ENCODE measurements around the gene KIF23. TPM values are rescaled to one million over a fixed set of nuclear protein-coding genes. Genes with fewer than 3 reads are reported as not detected.

Gene KIF23
- total RNA-seq, 4 donors from 2014 or later: 1.9 to 11.5 (median 5.2) TPM

DNA sequence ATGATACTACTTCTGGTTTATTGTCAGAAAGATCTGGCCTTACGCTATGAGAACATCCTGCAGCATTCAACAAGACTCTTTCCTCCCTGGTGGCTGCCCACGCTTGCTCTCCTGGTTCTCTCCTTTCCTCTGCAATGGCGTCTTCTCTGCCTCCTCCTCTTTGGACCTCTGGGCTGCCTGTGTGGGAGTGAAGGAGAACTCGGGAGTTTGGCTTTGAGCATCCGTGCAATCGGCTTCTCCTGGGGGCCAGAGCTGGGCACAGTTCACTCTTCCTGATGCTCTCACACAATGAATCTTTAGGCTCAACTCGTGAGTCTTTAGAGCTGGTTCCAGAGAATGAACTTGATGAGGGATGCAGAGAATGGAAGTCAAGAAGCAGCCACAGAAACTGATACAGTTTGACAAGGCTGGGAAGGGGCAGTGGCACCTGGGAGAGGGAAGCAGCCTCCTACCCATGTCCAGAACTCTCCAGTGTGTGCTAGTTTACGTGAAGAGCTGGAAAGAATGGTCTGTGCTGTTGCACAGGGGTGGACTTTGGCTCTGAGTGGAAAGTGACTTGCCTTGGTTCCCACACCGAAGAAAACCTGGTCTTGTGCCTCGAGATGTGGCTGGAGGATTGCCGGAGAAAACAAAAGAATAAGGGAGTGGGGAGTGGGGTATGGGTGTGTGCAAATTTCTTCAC lies 76.3 kb downstream of the KIF23 start:
- 64 to 84% methylated on average over 9 to 11 of the region's 11 CpGs for WGBS, 2 donors (ENCODE audit: low coverage in 1 of 2)
- DNase-seq: no peak
- H3K4me1 ChIP-seq: no peaks in the 10 kb centered on the region
- H3K27me3 ChIP-seq: no peaks in the 10 kb centered on the region
- H3K9me3 ChIP-seq: peaks cover 0 to 6% of the 10 kb centered on the region in 2 donors
- H3K4me3 ChIP-seq: no peak overlapping the region
- H3K36me3 ChIP-seq: no peaks in the 10 kb centered on the region
- no peak for TF ChIP-seq POLR2A (IDR thresholded peaks at IDR 0.05)
- TF ChIP-seq POLR2AphosphoS5 (IDR thresholded peaks at IDR 0.05): no peak
- TF ChIP-seq, protein P1, sequence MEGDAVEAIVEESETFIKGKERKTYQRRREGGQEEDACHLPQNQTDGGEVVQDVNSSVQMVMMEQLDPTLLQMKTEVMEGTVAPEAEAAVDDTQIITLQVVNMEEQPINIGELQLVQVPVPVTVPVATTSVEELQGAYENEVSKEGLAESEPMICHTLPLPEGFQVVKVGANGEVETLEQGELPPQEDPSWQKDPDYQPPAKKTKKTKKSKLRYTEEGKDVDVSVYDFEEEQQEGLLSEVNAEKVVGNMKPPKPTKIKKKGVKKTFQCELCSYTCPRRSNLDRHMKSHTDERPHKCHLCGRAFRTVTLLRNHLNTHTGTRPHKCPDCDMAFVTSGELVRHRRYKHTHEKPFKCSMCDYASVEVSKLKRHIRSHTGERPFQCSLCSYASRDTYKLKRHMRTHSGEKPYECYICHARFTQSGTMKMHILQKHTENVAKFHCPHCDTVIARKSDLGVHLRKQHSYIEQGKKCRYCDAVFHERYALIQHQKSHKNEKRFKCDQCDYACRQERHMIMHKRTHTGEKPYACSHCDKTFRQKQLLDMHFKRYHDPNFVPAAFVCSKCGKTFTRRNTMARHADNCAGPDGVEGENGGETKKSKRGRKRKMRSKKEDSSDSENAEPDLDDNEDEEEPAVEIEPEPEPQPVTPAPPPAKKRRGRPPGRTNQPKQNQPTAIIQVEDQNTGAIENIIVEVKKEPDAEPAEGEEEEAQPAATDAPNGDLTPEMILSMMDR (IDR thresholded peaks at IDR 0.05): no peak
- TF ChIP-seq EP300 (IDR thresholded peaks at IDR 0.05; ENCODE audit: low read depth): no peak
- intact Hi-C loops (cut with DNase I; ENCODE audit: low total_unique reads) (no loop called here), in situ Hi-C loops (cut with MboI; ENCODE audit: low pct_ligation_motif_present in 1 of 4, low pct_unique_long_range_greater_than_20kb in 1 of 4, low sequenced_read_pairs in 3 of 4) (no loop called here)
- peak overlapping the region in 1 of 4 donors; percentile 23 for H3K27ac ChIP-seq

GRCh38 chr15:69491038-69491505 lies 76.9 kb downstream of the KIF23 start:
- Histone ChIP-seq H3K27ac (no peak overlapping the region), H3K36me3 (no peaks in the 10 kb centered on the region), H3K4me3 (no peak overlapping the region), H3K4me1 (no peaks in the 10 kb centered on the region), H3K27me3 (no peaks in the 10 kb centered on the region), H3K9me3 (peaks cover 0 to 6% of the 10 kb centered on the region in 2 donors)
- DNase-seq: no peak
- 27 to 33% methylated on average over 1 to 3 of the region's 3 CpGs for WGBS, 2 donors (ENCODE audit: low coverage in 1 of 2)
- in situ Hi-C loops (cut with MboI; ENCODE audit: low pct_ligation_motif_present in 1 of 4, low pct_unique_long_range_greater_than_20kb in 1 of 4, low sequenced_read_pairs in 3 of 4) (no loop called here), intact Hi-C loops (cut with DNase I; ENCODE audit: low total_unique reads) (no loop called here)
- TF ChIP-seq POLR2AphosphoS5 (IDR thresholded peaks at IDR 0.05) (no peak), POLR2A (IDR thresholded peaks at IDR 0.05) (no peak), EP300 (IDR thresholded peaks at IDR 0.05; ENCODE audit: low read depth) (no peak)

GRCh38 chr15:69493406-69493805 lies 79.3 kb downstream of the KIF23 start:
- DNase-seq: no peak
- H3K27ac ChIP-seq: no peak overlapping the region
- H3K27me3 ChIP-seq: no peaks in the 10 kb centered on the region
- intact Hi-C loops (cut with DNase I; ENCODE audit: low total_unique reads) (no loop called here), in situ Hi-C loops (cut with MboI; ENCODE audit: low pct_ligation_motif_present in 1 of 4, low pct_unique_long_range_greater_than_20kb in 1 of 4, low sequenced_read_pairs in 3 of 4) (no loop called here)
- no peaks in the 10 kb centered on the region for H3K4me1 ChIP-seq
- H3K4me3 ChIP-seq: no peak overlapping the region
- TF ChIP-seq, protein P1 (IDR thresholded peaks at IDR 0.05): no peak
- TF ChIP-seq POLR2AphosphoS5 (IDR thresholded peaks at IDR 0.05) (no peak), POLR2A (IDR thresholded peaks at IDR 0.05) (no peak), EP300 (IDR thresholded peaks at IDR 0.05; ENCODE audit: low read depth) (no peak)
- H3K9me3 ChIP-seq: peaks cover 0 to 6% of the 10 kb centered on the region in 2 donors
- H3K36me3 ChIP-seq: no peaks in the 10 kb centered on the region
- 95 to 100% methylated on average over 1 to 2 of the region's 2 CpGs for WGBS, 2 donors (ENCODE audit: low coverage in 1 of 2)

DNA sequence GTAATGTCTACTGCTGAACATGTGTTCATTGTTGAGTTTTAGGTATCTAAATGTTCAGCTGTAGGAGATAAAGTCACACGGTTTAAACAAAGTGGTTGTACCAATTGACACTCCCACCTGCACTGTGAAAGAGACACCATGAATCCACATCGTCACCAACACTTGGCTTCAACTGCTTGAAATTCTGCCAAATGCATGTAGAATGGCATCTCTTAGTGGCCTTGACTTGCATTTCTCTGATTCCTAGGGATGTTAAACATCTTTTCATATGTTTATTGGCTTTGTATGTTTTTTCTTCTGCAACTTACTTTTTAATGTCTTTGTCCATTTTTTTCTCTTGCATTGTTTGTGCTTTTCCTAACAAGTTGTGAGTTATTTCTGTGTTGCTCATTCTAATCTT lies 81.9 kb downstream of the KIF23 start:
- Histone ChIP-seq H3K9me3 (peaks cover 0 to 6% of the 10 kb centered on the region in 2 donors), H3K4me1 (no peaks in the 10 kb centered on the region), H3K4me3 (no peak overlapping the region), H3K36me3 (no peaks in the 10 kb centered on the region), H3K27ac (no peak overlapping the region), H3K27me3 (no peaks in the 10 kb centered on the region)
- no peak for DNase-seq
- intact Hi-C loops (cut with DNase I; ENCODE audit: low total_unique reads): no loop called here
- no peak for TF ChIP-seq EP300 (IDR thresholded peaks at IDR 0.05; ENCODE audit: low read depth)
- TF ChIP-seq, protein P1 (IDR thresholded peaks at IDR 0.05): no peak
- no peak for TF ChIP-seq POLR2A (IDR thresholded peaks at IDR 0.05)
- TF ChIP-seq POLR2AphosphoS5 (IDR thresholded peaks at IDR 0.05): no peak
- 51% methylated on average over 2 of the region's 2 CpGs; no CpG with 5 or more reads in 1 of the 2 donors for WGBS, 2 donors (ENCODE audit: low coverage in 1 of 2)
- in situ Hi-C loops (cut with MboI; ENCODE audit: low pct_ligation_motif_present in 1 of 4, low pct_unique_long_range_greater_than_20kb in 1 of 4, low sequenced_read_pairs in 3 of 4): no loop called here

Measured in transverse colon (tissue), 4 donors.